Measurements from ENCODE around the gene CD109.

CD109 gene

GRCh38 chr6:73866305-73866704, 170.3 kb downstream of the CD109 start:
- DNase-seq, result no peak

DNA sequence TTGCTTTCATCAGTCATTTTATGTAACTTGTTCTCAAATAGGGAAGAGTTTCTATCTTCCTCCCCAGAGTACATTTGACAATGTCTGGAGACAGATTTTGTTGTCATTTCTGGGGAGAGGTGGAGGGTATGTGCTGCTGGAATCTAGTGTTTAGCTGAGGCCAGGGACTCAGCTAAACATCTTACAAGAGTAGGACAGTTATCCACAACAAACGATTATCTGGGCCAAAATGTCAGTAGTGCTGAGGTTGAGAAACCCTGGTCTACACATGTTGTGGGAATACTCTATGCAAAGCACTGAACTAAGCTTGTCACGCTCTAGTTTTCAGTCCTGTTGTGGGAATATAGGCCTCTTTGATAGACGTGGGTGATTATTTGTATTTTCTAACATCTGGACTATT, 171.4 kb downstream of the CD109 start:
- no peak for DNase-seq

DNA sequence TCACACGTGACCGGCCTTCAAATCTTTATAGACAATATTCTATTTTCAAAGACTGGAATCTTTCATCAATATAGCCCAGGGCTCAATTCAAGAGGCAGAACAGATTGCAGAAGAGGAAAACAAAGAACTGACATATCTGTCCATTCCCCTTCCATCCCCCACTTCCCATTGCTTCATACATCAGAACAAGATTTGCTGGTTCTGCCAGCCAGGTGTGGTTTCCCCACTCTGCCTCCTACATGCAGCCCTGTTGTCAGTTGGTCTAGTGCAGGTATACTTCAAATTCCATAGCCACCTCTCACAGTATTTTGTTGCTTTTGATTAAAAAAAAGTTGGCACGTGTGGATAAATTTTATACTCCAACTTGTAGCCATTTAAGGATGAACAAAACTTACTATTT, 174.9 kb downstream of the CD109 start:
- DNase-seq, result no peak

- no peak for DNase-seq
These were observed 177.1 kb downstream of the CD109 start for GRCh38 chr6:73873081-73873480.
